ENCODE measurements around the gene ERC2.

DNA sequence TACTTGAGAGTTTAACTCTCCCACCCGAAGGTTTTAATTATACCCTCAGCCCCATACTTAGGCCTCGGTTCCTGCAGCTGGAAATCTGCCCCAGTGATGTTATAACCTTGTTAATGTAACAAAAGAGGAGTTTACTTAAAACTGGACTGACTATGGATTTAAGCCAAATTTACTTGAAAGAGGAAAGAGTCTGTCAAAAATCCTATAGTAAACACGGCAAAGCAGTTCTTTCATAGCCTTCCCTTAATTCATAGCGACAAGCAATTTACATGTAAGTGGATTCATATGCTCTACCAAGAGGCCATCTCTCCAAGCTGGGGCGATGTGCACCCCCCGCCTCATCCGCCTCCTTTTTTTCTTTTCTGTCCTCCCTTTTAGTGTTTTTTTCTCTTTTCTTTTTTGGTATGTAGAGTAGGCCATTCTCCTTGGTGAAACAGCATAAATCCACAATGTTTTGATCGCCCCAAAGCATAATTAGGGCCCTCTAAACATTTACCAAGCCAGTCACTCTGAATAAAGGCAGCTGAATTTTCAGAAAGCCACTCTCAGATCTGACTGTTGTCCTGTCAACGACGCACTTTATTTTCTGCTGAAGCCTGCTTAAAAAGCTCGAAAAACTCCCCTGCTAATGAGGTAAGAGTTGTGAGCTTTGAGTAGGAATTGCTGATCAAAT lies 608.1 kb downstream of the ERC2 start:
- TF ChIP-seq, protein P1, sequence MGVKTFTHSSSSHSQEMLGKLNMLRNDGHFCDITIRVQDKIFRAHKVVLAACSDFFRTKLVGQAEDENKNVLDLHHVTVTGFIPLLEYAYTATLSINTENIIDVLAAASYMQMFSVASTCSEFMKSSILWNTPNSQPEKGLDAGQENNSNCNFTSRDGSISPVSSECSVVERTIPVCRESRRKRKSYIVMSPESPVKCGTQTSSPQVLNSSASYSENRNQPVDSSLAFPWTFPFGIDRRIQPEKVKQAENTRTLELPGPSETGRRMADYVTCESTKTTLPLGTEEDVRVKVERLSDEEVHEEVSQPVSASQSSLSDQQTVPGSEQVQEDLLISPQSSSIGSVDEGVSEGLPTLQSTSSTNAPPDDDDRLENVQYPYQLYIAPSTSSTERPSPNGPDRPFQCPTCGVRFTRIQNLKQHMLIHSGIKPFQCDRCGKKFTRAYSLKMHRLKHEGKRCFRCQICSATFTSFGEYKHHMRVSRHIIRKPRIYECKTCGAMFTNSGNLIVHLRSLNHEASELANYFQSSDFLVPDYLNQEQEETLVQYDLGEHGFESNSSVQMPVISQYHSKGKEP (tag by site-specific recombination; IDR thresholded peaks at IDR 0.05): no peak
- TF ChIP-seq, protein P2, sequence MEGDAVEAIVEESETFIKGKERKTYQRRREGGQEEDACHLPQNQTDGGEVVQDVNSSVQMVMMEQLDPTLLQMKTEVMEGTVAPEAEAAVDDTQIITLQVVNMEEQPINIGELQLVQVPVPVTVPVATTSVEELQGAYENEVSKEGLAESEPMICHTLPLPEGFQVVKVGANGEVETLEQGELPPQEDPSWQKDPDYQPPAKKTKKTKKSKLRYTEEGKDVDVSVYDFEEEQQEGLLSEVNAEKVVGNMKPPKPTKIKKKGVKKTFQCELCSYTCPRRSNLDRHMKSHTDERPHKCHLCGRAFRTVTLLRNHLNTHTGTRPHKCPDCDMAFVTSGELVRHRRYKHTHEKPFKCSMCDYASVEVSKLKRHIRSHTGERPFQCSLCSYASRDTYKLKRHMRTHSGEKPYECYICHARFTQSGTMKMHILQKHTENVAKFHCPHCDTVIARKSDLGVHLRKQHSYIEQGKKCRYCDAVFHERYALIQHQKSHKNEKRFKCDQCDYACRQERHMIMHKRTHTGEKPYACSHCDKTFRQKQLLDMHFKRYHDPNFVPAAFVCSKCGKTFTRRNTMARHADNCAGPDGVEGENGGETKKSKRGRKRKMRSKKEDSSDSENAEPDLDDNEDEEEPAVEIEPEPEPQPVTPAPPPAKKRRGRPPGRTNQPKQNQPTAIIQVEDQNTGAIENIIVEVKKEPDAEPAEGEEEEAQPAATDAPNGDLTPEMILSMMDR (tag by site-specific recombination; IDR thresholded peaks at IDR 0.05): no peak
- TF ChIP-seq TCF7L2 (IDR thresholded peaks at IDR 0.05; ENCODE audit: borderline replicate concordance, low read depth, low read length) (no peak), ZNF174 (tag by site-specific recombination; IDR thresholded peaks at IDR 0.05) (no peak), ZNF184 (tag by site-specific recombination; IDR thresholded peaks at IDR 0.05) (no peak)
- TF ChIP-seq, protein P3, sequence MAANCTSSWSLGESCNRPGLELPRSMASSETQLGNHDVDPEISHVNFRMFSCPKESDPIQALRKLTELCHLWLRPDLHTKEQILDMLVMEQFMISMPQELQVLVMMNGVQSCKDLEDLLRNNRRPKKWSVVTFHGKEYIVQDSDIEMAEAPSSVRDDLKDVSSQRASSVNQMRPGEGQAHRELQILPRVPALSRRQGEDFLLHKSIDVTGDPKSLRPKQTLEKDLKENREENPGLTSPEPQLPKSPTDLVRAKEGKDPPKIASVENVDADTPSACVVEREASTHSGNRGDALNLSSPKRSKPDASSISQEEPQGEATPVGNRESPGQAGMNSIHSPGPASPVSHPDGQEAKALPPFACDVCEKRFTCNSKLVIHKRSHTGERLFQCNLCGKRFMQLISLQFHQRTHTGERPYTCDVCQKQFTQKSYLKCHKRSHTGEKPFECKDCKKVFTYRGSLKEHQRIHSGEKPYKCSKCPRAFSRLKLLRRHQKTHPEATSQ (tag by site-specific recombination; IDR thresholded peaks at IDR 0.05): no peak

Data from HEK293 (cell line).